Kidney tubule cell (primary cell): Measurements from ENCODE around the gene WDFY1.

Source experiments
- DNase-seq: peaks from one replicate; pipeline ENCODE4 v3.0.0-alpha.2; 2018; ENCODE audit warnings: low spot score

The WDFY1 gene

DNA sequence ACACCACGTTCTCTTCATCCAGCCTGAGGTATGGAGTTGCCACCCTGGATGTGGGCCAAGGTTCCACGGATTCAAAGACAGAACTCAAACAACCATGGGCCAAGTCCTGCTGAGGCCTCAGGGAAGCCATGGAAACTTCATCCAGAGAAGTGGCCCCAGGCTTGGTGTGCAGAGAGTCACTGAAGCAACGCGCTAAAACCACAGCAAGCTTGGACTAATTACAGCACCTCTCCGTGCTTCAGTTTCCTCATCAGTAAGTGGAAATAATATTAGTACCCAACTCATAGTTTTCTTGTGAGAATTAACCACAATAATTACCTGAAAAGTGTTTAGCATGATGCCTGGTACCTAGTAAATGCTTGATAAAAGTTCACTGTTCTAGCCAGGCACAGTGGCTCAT is 88.6 kb downstream of the WDFY1 start:
- DNase-seq, result peak; percentile 20

- DNase-seq, result no peak
Observed at GRCh38 chr2:223856021-223856420, 89.1 kb downstream of the WDFY1 start.

DNA sequence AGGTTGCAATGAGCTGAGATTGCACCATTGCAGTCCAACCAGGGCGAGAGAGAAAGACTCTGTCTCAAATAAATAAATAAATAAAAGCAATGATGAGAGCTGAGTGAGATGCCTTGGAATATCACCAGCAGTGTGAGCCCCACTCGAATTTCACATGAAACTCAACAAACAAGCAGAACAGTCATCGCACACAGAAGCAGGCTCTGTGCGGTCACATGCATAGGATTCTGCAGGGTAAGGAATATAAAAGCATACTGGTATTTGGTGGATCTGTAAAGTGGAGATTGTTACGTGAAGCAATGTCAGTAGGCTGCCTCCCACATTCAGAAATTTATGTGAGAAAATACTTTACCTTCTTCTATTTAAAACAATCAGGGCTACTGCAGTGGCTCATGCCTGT is 89.7 kb downstream of the WDFY1 start:
- DNase-seq, result no peak

DNA sequence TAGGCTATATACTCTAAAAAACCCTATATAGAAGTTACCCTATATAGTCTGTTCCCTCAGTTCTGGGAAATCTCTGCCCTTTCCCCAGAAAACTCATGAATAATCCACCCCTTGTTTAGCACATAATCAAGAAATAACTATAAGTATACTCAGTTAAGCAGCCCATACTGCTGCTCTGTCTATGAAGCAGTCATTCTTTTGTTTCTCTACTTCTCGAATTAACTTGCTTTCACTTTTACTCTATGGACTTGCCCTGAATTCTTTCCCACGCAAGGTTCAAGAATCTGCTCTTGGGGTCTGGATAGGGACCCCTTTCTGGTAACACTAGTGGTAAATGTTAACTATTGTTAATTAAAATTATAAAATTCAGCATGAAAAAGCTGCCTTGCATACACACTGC is 90.4 kb downstream of the WDFY1 start:
- no peak for DNase-seq

- no peak for DNase-seq
Observed at GRCh38 chr2:223853425-223853837, 91.7 kb downstream of the WDFY1 start.

DNA sequence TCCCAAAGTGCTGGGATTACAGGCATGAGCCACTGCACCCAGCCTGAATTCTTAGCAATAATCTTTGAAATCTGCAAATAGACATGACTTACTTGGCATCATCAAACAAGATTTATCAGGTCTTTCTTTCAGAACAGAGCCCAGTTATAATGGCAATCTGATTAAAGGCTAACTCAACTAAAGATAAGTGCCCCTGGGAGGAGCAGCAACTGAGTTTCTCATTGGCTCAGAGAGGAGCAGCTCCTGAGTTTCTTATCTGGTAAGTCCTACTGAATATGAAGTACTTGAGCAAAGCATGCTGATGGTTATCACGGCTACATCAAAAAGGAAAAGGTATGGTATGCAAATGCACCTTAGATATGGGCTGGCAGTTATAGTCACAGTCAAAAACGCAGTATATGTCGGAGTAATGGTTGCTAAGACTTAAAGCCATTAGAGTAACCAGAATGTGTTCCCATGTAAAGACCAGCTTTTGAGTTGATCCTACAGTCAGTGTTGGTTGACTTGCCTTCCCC is 92.8 kb downstream of the WDFY1 start:
- DNase-seq, result no peak

DNA sequence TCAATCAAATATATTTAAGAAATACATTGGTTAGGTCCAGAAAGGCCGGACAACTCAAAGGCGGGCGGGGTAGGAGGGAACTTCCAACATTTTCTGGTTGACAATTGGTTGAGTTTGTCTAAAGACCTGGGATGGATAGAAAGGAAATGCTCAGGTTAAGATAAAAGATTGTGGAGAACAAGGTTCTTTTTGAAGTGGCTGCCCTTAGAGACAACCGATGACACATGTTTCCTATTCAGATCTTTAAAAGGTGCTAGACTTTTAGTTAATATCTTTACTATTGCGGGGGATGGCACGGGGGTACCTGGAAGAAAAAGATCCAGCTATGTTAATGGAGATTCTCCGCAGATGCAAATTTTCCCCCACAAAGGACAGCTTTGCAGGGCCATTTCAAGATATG is 97.7 kb downstream of the WDFY1 start:
- DNase-seq, result no peak

DNA sequence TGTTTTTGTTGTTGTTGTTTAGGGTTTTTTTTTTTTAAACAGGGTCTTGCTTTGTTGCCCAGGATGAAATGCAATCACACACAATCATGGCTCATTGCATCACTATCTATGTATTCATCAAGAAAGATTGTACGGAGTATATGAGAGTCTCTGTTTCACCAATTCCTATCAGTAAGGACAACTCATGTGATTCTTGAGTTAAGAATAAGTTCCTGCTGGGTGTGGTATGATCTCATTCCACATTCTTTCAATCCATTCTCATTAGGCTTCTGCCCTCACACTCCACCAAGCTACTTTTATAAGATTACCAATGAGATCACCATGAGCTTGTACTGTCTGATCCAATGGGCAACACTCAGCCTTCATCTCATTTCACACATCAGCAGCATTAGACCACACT is 98.6 kb downstream of the WDFY1 start:
- DNase-seq, result peak; percentile 94

GRCh38 chr2:223841436-223842190 is 103.5 kb downstream of the WDFY1 start:
- no peak for DNase-seq

- peak; percentile 90 for DNase-seq
Observed at GRCh38 chr2:223837287-223838061, 107.7 kb downstream of the WDFY1 start, which contains the start of gene AP1S3. TSS of gene AP1S3 (minus strand) at chr2:223837582. CDS start at chr2:223837450, 132 bp downstream.

DNA sequence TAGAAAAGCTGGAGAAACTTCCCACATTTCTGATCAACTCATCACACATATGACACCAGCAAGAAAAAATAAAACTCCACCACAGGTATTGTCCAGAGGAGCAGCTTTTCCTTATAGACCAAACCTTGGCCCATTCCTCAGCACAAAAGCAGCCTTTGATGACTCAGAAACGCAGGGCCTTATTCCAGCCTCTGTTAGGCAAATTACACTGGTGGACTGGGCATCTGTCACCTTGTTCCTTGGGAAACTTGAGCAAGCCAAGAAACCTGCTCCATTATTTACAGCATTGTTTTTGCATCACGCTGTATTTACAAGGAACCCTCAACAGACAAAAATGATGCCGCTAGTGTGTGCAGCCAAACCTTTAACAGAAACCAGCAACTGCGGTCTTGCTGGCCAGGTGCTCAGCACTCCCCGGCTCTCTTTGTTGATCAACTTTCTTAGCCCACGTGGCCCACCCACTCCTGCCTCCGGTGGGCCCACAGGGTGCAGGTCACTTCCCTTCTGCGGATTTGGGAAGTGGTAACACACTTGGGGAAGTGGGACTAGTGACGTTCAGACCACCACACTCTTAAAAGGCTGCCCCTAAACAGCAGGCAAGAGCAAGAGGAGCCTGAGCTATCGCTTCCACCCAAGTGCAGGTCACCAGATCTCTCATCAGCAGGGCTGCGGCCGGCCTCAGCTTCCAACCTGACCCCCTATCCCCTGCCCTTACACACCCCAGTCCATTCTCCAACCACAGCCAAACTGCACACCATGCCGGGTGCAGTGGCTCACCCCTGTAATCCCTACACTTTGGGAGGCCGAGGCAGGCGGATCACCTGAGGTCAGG is 109.2 kb downstream of the WDFY1 start:
- peak; percentile 66 for DNase-seq

DNA sequence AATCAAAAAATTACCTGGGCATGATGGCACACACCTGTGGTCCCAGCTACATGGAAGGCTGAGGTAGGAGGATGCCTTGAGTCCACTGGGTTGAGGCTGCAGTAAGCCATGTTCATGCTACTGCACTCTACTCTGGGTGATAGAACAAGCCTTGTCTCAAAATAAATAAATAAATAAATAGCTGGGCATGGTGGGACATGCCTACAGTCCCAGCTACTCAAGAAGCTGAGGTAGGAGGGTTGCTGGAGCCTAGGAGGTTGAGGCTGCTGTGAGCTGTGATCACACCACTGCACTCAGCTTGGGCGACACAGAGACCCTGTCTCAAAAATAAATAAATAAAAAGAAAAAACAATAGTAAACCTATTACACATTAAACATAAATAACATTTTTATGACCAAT is 110.7 kb downstream of the WDFY1 start:
- DNase-seq, result no peak

DNA sequence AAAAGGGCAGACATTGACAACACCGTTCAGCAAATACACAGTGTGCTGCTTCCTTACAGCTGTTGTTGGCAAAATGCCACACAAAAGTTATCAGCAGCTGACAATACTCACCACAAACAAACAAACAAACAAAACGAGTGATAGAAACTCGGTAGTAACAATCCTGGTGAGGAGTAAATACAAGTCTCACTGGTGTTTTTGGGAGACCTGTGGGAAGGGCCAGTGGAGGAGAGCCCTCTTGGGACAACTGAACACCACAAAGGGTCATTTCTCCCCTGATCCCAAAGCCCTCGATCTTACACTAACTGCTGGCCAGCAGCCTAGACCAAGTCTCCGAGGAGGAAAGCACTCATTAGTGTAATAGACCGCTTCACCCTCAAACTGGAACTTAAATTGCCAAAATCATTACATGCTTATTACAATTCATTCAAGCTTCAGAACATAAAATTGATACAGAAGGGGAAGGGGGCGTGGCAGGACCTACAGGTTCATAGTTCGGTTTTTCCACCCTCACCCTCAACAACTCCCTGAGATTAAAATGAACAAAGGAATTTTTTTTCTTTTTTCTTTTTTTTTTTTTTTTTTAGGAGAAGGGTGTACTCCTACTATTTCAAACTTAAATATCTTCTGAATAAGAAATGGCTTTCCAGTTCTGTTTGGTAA is 112.8 kb downstream of the WDFY1 start:
- DNase-seq, result no peak

GRCh38 chr2:223829128-223829527 is 116.0 kb downstream of the WDFY1 start:
- no peak for DNase-seq

DNA sequence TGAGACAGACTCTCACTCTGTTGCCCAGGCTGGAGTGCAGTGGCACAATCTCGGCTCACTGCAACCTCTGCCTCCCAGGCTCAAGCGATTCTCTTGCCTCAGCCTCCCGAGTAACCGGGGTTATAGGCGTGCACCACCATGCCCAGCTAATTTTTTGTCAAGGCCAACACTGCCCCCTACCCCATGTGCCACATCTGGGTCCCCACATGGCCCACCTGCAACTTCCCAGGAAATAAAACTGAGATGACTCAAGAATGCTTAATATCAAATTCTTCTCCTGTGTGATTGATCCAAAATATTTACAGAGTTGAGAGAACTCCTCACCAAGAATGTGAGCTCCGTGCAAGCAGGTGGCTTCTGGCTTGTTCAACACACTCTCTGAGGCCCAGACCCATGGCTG is 116.8 kb downstream of the WDFY1 start:
- no peak for DNase-seq

DNA sequence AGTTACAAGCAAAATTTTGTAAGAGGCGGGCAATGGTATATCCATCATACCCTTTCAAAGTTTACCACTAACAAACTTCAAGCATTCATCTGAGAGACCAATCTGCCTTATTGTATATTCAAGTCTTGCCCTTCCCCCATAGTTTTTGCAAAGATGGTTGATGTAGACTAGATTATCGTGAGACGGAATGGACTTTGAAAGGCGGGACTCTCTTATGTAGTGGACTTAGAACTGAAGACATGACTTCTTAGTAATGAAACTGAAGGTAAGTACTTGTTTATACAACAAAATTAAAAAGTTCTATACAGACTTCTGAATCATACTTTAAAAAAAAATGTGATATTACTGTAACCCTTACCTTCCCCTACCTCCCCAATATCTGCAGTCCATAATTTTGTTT is 118.1 kb downstream of the WDFY1 start:
- no peak for DNase-seq
